ENCODE measurements around the gene IKZF1.

The IKZF1 gene

DNA sequence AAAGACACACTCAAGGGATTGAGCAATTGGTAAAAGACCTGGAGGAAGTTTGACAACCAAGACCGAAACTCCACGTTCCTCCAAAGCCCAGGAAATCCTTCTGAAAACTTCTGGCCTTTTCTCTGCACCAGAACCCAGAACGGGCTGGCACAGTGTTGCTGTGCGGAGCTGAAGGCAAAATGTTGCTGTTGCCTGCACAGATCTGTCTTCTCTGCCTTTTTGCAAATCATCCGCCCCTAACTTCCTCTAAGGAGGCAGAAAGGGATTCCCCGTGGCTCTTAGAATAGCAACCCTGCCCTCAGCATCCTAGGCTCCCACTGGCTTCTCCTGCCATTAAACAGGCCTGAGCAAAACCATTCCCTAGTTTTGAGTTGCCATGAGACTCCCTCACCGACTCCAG, 100.7 kb downstream of the IKZF1 start:
- Histone ChIP-seq H3K27me3 (ENCODE audit: insufficient read depth, low read length) (no peaks in the 10 kb centered on the region), H3K36me3 (ENCODE audit: insufficient read depth, low read length) (no peaks in the 10 kb centered on the region), H3K9ac (ENCODE audit: low read depth, low read length) (no peak overlapping the region), H3K9me3 (ENCODE audit: insufficient read depth, low read depth, low read length) (no peaks in the 10 kb centered on the region), H3K27ac (ENCODE audit: low read depth, low read length) (no peak overlapping the region), H3K4me1 (ENCODE audit: insufficient read depth, low read length) (no peaks in the 10 kb centered on the region), H3K4me3 (ENCODE audit: low read length) (no peak overlapping the region)
- WGBS, result 94% methylated on average over 7 of the region's 7 CpGs

DNA sequence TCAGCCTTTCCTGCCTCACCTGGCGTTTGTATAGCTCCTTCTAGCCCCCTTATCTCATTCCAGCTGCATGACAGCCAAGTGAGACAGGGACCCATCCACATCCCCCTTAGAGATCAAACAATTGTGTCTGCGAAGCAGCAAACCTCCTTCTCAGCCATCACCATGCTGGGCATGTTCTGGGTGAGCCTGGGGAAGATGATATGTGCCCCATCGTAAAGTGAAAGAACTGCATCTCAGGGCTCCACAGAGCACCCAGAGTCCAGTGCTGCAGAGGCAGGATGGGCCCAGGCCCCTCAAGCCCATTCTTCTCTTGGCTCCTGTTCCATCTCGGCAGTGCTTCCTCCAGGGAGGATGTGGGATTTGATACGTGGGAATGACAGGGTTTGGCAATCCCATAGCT, 102.4 kb downstream of the IKZF1 start:
- Histone ChIP-seq H3K4me3 (ENCODE audit: low read length) (no peak overlapping the region), H3K9ac (ENCODE audit: low read depth, low read length) (no peak overlapping the region), H3K36me3 (ENCODE audit: insufficient read depth, low read length) (no peaks in the 10 kb centered on the region), H3K27ac (ENCODE audit: low read depth, low read length) (no peak overlapping the region), H3K4me1 (ENCODE audit: insufficient read depth, low read length) (no peaks in the 10 kb centered on the region), H3K27me3 (ENCODE audit: insufficient read depth, low read length) (no peaks in the 10 kb centered on the region), H3K9me3 (ENCODE audit: insufficient read depth, low read depth, low read length) (no peaks in the 10 kb centered on the region)
- 86% methylated on average over 5 of the region's 5 CpGs for WGBS

DNA sequence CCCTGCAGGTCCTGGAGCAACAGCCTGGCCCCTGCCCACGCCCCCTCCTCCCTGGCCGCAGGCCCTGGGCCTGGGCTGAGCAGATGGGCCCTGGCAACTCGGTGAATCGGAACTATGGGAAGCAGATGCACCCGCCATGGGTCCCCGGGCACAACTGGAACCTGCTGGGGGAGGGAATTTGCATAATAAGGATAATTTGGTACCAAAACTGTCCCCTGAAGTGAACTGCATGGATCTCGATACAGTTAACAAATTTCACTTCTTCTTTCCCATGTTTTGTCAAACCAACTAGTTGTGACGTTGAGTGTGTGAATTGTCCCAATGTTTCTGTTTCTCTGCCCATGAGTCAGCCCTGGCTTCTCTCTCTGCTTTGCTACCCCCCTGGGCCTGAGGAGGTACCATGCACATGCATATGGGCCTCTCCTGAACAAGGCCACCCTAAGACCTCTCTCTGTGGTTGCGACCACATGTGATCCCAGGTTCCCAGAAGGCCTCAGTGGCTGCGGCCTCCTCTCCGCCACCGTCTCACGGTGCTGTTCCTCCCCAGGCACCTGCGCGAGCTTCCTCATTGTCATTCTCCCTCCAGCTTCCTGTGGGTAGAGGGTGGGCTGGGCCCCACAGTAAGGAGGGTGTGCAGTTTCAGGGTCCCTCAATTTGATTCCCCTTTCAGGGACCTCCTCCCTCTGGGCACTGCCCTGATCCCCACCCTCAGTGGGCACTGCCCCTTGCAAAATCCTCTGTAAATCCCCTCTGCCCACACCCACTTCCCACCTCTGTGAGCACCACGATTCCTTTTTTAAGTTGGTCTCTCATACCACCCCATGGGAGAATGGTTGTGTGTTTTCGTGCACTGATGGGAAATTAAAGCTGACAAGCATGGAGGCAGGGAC, 105.6 kb downstream of the IKZF1 start:
- H3K9ac ChIP-seq (ENCODE audit: low read depth, low read length), result no peak overlapping the region
- no peak overlapping the region for H3K4me3 ChIP-seq (ENCODE audit: low read length)
- no peaks in the 10 kb centered on the region for H3K36me3 ChIP-seq (ENCODE audit: insufficient read depth, low read length)
- no peaks in the 10 kb centered on the region for H3K4me1 ChIP-seq (ENCODE audit: insufficient read depth, low read length)
- no peaks in the 10 kb centered on the region for H3K27me3 ChIP-seq (ENCODE audit: insufficient read depth, low read length)
- no peak overlapping the region for H3K27ac ChIP-seq (ENCODE audit: low read depth, low read length)
- H3K9me3 ChIP-seq (ENCODE audit: insufficient read depth, low read depth, low read length), result no peaks in the 10 kb centered on the region
- 93% methylated on average over 17 of the region's 17 CpGs for WGBS

DNA sequence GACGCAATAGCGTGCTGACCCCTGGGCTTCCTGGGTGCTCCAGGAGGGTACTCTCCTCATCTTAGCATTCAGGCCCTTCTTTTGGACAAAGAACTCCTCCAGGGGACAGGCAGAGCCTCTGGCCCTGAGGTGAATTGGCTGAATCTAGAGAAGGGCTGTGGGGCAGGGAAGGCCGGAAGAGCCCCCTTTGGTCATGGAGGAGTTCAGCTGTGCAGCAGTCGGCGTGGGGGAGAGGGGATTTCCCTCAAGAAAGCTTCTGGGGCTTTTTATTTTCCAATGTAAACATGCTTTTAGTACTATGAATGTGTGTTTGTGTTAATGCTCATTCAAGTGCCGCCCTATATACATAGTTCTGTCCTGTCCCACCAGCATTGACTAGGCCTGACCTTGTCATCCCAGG, 106.8 kb downstream of the IKZF1 start:
- Histone ChIP-seq H3K36me3 (ENCODE audit: insufficient read depth, low read length) (no peaks in the 10 kb centered on the region), H3K4me1 (ENCODE audit: insufficient read depth, low read length) (no peaks in the 10 kb centered on the region), H3K9ac (ENCODE audit: low read depth, low read length) (no peak overlapping the region), H3K9me3 (ENCODE audit: insufficient read depth, low read depth, low read length) (no peaks in the 10 kb centered on the region), H3K4me3 (ENCODE audit: low read length) (no peak overlapping the region), H3K27ac (ENCODE audit: low read depth, low read length) (no peak overlapping the region), H3K27me3 (ENCODE audit: insufficient read depth, low read length) (no peaks in the 10 kb centered on the region)
- WGBS, result 96% methylated on average over 6 of the region's 6 CpGs

DNA sequence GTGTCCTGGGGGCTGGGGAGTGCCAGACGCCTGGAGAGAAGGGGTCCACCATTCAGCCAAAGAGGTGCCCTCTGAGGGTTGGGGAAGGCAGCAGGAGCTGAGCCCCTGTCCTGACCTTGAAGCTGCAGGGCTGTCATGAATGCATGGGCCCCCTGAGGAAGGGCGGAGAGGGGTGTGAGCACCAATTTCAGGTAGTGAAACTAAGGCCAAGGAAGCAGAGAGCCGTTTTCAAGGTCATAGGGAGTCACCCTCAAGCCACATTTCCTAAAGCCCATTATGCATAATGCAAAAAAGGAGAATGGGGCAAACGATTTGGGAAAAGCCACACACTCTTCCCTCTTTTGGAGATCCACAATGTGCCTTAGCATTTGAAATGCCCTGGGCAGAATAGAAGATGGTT, 108.5 kb downstream of the IKZF1 start:
- Histone ChIP-seq H3K9ac (ENCODE audit: low read depth, low read length) (no peak overlapping the region), H3K36me3 (ENCODE audit: insufficient read depth, low read length) (no peaks in the 10 kb centered on the region), H3K27me3 (ENCODE audit: insufficient read depth, low read length) (no peaks in the 10 kb centered on the region), H3K4me1 (ENCODE audit: insufficient read depth, low read length) (no peaks in the 10 kb centered on the region), H3K4me3 (ENCODE audit: low read length) (no peak overlapping the region), H3K27ac (ENCODE audit: low read depth, low read length) (no peak overlapping the region), H3K9me3 (ENCODE audit: insufficient read depth, low read depth, low read length) (no peaks in the 10 kb centered on the region)
- 85% methylated on average over 4 of the region's 4 CpGs for WGBS

- H3K27me3 ChIP-seq (ENCODE audit: insufficient read depth, low read length), result no peaks in the 10 kb centered on the region
- H3K36me3 ChIP-seq (ENCODE audit: insufficient read depth, low read length), result no peaks in the 10 kb centered on the region
- H3K27ac ChIP-seq (ENCODE audit: low read depth, low read length), result no peak overlapping the region
- H3K9me3 ChIP-seq (ENCODE audit: insufficient read depth, low read depth, low read length), result no peaks in the 10 kb centered on the region
- H3K4me1 ChIP-seq (ENCODE audit: insufficient read depth, low read length), result no peaks in the 10 kb centered on the region
- WGBS, result 93% methylated on average over 7 of the region's 7 CpGs
- no peak overlapping the region for H3K9ac ChIP-seq (ENCODE audit: low read depth, low read length)
- H3K4me3 ChIP-seq (ENCODE audit: low read length), result no peak overlapping the region
These were observed 109.0 kb downstream of the IKZF1 start for GRCh38 chr7:50413561-50413960.

DNA sequence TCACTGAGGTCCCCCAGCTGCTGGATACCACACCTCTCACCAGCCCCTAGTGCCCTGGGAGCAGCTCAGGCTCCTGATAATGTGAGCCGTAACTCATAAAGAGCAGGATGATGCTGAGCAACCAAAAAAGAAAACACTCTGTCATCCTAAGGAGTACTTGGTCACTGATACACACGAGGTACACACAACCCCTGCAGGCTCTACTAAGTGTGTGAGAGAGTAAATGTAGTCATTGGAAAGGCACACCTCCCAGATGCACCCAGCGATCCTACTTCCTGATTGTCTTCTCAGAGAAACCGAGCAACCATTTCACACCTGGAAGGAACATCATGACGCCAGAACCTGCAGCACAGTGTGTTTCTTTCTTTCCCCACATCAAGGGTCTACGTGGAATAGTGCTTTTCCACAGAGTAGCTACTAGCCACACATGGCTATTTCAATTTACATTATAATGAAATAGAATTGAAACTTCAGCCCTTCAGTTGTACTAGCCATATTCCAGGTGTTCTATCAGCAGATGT, 111.4 kb downstream of the IKZF1 start:
- H3K4me3 ChIP-seq (ENCODE audit: low read length), result no peak overlapping the region
- H3K27me3 ChIP-seq (ENCODE audit: insufficient read depth, low read length), result no peaks in the 10 kb centered on the region
- no peak overlapping the region for H3K27ac ChIP-seq (ENCODE audit: low read depth, low read length)
- H3K9me3 ChIP-seq (ENCODE audit: insufficient read depth, low read depth, low read length), result no peaks in the 10 kb centered on the region
- H3K9ac ChIP-seq (ENCODE audit: low read depth, low read length), result no peak overlapping the region
- no peaks in the 10 kb centered on the region for H3K36me3 ChIP-seq (ENCODE audit: insufficient read depth, low read length)
- 94% methylated on average over 6 of the region's 6 CpGs for WGBS
- peaks cover 8% of the 10 kb centered on the region for H3K4me1 ChIP-seq (ENCODE audit: insufficient read depth, low read length)

GRCh38 chr7:50416527-50417182, 112.1 kb downstream of the IKZF1 start:
- H3K9ac ChIP-seq (ENCODE audit: low read depth, low read length), result no peak overlapping the region
- WGBS, result 87% methylated on average over 7 of the region's 7 CpGs
- H3K9me3 ChIP-seq (ENCODE audit: insufficient read depth, low read depth, low read length), result no peaks in the 10 kb centered on the region

DNA sequence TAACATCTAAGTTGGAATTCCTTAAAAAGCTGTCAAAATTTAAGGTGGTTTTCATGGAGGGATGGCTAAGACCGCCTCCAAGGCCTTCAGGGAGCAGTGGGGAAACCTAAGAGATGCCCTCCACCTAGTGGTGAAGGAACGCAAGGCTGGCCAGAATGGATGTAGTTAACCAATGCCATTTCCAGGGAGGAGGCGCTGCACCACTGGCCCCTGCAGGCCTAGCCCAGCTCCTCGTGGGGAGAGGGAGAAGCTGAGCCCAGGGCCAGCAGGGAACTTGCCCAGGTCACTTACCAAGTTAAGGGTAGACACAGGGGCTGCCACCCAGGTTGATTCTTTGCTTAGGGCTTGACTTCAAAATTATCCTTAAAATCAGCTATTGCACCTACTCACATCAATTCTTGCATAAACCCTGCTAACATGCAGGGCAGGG, 113.6 kb downstream of the IKZF1 start:
- Histone ChIP-seq H3K9me3 (ENCODE audit: insufficient read depth, low read depth, low read length) (no peaks in the 10 kb centered on the region), H3K27me3 (ENCODE audit: insufficient read depth, low read length) (no peaks in the 10 kb centered on the region), H3K4me3 (ENCODE audit: low read length) (no peak overlapping the region), H3K36me3 (ENCODE audit: insufficient read depth, low read length) (no peaks in the 10 kb centered on the region), H3K27ac (ENCODE audit: low read depth, low read length) (no peak overlapping the region), H3K9ac (ENCODE audit: low read depth, low read length) (no peak overlapping the region), H3K4me1 (ENCODE audit: insufficient read depth, low read length) (peaks cover 12% of the 10 kb centered on the region)
- 5% methylated on average over 4 of the region's 4 CpGs for WGBS

More at GRCh38 chr7:50416527-50417182, 112.1 kb downstream of the IKZF1 start:
- no peaks in the 10 kb centered on the region for H3K36me3 ChIP-seq (ENCODE audit: insufficient read depth, low read length)
- no peak overlapping the region for H3K4me3 ChIP-seq (ENCODE audit: low read length)
- H3K27me3 ChIP-seq (ENCODE audit: insufficient read depth, low read length), result no peaks in the 10 kb centered on the region
- peaks cover 9% of the 10 kb centered on the region for H3K4me1 ChIP-seq (ENCODE audit: insufficient read depth, low read length)
- no peak overlapping the region for H3K27ac ChIP-seq (ENCODE audit: low read depth, low read length)

DNA sequence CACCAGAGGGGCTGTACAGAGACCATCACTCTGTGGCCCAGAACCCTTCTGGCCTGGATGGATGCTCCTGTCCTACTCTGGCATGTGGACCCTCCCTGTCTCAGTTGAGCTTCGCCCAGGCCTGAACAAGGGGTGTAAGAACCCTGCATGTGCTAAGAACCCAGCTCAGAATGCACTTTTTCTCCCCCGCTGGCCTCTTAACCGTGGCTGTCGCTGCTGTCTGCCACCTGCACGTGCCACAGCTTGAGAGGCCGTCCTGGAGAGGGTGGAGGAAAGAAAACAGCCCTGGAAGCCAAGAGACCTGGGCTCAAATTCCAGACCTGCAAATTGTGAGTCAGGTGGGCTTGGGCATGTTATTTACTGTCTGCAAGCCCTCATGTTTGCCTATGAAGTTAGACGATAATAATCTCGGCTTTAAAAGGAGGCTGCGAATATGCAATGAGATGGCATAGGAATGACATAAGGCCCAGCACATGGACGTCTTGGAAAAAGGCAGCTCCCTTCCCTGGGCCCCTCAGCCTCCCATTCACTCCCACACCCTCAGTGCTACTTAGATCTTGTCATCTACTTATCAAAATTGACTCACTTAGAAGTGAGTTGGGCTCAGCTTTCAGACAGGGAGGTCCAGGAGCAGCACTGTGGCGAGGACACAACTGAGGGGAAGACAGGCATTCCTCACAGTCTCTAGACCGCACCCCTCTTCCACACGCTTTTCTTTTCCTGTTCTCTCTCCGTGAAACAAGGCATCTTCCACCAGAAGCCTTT, 114.2 kb downstream of the IKZF1 start:
- Histone ChIP-seq H3K36me3 (ENCODE audit: insufficient read depth, low read length) (no peaks in the 10 kb centered on the region), H3K27me3 (ENCODE audit: insufficient read depth, low read length) (no peaks in the 10 kb centered on the region), H3K9ac (ENCODE audit: low read depth, low read length) (no peak overlapping the region), H3K4me3 (ENCODE audit: low read length) (no peak overlapping the region), H3K27ac (ENCODE audit: low read depth, low read length) (no peak overlapping the region; the same call in 1 of the 2 replicates), H3K9me3 (ENCODE audit: insufficient read depth, low read depth, low read length) (no peaks in the 10 kb centered on the region), H3K4me1 (ENCODE audit: insufficient read depth, low read length) (peaks cover 12% of the 10 kb centered on the region)
- WGBS, result 70% methylated on average over 14 of the region's 14 CpGs

DNA sequence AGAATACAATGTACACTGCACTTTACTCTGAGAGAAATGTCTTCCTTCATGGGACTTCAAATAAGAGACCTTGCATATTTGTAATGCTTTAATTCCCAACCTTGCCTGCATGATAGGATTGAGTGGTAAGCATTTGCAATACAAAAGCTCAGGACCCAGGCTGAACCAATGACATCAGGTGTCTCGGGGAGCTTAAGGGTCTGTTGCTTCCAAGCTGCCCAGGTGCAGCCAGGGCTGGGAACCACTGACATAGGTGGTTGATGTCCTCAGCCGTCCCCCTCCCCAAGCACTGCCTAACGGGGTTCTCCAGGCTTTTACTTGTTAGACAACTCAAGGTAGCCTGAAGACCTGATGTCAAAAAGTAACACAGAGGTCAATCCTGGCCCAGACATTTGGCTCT, 116.5 kb downstream of the IKZF1 start:
- Histone ChIP-seq H3K36me3 (ENCODE audit: insufficient read depth, low read length) (no peaks in the 10 kb centered on the region), H3K9ac (ENCODE audit: low read depth, low read length) (no peak overlapping the region), H3K4me3 (ENCODE audit: low read length) (no peak overlapping the region), H3K27me3 (ENCODE audit: insufficient read depth, low read length) (no peaks in the 10 kb centered on the region), H3K27ac (ENCODE audit: low read depth, low read length) (no peak overlapping the region), H3K9me3 (ENCODE audit: insufficient read depth, low read depth, low read length) (no peaks in the 10 kb centered on the region), H3K4me1 (ENCODE audit: insufficient read depth, low read length) (peaks cover 12% of the 10 kb centered on the region)
- 62% methylated on average over 3 of the region's 3 CpGs for WGBS
